LNCAP (cell line): ENCODE data around the gene FBXO31.

ENCODE experiments used
- TF ChIP-seq, protein P1 (sequence below): fragments of 450-650 bp; IDR thresholded peaks from 2 replicates; pipeline ENCODE4 v1.5.1; 2017; ENCODE audit warnings: mild to moderate bottlenecking

FBXO31 gene

DNA sequence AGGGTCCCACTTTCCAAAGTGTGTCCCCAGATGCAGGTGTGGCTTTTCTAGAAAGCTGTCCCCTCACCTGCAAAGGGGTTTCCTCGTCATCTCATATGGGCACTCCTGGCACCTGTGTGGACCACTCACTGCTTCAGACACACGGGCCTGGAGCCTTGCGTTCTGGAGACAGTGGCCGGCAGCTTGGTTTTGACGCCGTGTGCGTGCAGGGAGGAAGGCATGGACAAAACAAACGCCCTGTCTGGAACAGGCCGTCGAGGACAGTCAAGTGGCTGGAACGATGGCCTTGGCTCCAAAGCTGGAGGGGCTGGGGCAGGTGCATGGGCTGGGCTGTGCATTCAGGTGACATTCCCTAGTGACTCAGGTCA, 53.3 kb downstream of the FBXO31 start:
- TF ChIP-seq, protein P1, sequence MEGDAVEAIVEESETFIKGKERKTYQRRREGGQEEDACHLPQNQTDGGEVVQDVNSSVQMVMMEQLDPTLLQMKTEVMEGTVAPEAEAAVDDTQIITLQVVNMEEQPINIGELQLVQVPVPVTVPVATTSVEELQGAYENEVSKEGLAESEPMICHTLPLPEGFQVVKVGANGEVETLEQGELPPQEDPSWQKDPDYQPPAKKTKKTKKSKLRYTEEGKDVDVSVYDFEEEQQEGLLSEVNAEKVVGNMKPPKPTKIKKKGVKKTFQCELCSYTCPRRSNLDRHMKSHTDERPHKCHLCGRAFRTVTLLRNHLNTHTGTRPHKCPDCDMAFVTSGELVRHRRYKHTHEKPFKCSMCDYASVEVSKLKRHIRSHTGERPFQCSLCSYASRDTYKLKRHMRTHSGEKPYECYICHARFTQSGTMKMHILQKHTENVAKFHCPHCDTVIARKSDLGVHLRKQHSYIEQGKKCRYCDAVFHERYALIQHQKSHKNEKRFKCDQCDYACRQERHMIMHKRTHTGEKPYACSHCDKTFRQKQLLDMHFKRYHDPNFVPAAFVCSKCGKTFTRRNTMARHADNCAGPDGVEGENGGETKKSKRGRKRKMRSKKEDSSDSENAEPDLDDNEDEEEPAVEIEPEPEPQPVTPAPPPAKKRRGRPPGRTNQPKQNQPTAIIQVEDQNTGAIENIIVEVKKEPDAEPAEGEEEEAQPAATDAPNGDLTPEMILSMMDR: no peak

DNA sequence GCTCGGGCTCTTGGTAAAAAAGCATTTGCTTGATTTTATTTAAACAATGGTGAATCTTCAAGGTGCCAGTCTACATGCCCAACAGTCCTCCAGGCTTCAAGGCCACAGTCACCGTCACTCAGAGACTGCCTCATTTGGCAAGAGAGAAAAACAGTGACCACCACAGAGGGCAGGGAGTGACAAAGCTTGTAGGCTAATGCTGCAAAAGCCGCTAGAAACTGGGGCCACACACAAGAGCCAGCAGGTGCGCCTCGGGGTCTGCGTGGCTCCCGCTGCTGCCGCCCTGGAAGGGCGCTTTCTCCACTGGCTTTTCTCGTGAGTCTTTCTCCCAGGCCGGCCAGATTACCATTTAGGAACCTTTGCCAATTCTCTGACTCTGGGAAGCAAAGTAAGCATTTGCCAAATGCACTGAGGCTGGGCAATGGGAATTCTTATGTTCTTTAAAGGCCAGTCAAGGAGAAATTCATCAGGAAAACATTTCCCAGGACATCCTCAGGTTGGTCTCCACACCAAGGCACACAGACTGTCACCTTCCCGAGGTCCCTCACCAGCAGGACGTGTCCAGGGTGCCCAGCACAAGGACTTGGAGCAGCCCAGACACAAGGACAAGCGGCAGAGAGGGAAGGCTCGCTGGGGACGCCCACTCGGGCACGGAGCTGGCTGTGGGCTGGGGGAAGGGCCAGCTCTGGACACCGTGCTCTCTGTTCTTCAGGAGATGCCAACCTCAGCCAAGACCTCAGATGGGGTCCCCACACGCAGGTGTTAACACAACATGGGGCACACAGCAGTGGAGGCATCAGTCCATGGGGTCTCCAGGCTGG, 53.9 kb downstream of the FBXO31 start:
- TF ChIP-seq, protein P1: no peak

DNA sequence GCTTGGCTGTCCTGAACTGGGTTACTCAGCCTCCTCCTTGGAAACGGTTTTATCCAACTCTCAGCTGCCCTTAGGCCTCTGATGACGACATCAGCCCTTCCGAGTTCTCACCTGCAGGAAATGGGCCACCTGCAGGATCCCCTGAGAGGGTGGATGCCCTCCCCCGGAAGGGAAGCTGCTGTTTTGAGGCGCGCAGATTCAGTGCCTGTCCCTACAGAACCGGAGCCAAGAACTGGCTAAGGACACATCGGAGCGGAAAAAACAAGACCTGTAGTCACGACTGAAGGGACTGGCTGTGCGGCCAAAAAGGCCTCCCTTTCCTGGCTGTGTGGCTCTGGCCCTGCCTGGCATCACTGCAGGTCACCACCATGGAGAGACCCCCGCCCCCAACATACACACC, 54.7 kb downstream of the FBXO31 start:
- TF ChIP-seq, protein P1: no peak

DNA sequence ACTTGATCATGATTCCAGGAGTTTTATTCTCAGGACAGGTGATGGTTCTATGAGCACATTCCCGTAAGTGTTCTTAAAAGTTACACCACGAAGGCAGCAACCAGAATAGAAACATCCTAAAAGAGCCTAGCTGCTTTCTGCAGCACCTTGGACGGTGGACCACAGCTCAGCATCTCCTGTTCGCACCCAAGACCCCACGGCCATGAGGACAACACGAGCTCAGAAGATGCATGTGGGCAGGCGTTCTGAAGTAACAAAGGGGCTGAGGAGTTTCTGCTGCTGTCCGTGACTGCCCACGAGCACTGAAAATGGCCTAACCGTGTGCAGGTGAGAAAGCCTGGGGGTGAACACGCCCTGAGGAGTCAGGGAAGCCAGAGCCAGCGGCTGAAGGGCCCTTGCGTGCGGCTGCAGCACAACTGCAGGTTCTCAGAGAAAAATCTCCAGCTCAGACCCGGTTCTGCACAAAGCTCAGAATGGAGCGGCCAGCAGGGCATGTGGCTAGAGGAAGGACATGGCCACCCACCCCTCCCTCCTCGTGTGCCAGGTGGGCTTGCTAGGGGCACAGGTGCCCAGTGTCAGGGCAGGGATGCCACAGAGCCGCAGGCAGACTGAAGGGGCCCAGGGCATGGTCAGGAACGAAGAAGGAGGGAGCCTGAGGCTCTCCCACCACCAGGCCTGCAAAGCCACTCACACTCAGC, 55.6 kb downstream of the FBXO31 start:
- TF ChIP-seq, protein P1: no peak

DNA sequence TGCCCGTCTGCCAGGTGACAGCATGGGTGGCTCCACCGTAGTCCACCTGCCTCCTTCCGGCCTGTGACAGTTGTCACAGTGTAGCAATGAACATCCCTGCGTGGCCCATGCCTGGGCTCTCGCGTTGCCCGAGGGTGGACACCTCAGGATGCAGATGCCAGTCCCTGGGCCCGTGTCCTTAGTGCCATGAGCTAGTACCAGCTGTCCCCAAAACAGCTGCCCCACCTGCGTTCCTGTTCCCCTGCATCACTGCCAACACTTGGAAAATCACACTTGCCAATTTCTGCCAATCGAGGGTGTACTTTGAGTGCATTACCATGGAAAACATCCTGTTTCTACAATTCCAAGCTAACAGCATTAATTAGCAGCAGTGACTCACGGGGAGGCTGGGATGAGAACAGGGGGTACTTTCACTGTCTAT, 57.4 kb downstream of the FBXO31 start:
- TF ChIP-seq, protein P1: no peak

DNA sequence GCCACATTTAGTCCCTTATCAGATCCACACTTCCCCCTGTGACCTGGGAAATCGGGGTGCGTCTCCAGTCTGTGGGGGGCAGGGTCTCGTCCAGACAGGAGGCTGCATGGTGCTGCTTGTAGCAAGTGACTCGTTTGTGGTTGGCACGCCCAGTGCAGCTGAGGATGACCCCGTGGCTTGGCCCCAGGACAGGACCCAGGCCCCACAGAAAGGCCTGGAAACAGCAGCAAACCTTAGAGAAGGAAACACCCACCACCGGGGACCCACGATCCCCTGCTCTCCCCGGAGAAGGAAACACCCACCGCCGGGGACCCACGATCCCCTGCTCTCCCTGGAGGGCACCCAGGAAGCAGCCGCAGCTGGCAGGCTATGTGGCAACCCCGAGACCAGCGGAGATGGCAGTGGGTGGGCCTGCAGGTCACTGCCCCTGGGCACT, 58.1 kb downstream of the FBXO31 start:
- TF ChIP-seq, protein P1: no peak

DNA sequence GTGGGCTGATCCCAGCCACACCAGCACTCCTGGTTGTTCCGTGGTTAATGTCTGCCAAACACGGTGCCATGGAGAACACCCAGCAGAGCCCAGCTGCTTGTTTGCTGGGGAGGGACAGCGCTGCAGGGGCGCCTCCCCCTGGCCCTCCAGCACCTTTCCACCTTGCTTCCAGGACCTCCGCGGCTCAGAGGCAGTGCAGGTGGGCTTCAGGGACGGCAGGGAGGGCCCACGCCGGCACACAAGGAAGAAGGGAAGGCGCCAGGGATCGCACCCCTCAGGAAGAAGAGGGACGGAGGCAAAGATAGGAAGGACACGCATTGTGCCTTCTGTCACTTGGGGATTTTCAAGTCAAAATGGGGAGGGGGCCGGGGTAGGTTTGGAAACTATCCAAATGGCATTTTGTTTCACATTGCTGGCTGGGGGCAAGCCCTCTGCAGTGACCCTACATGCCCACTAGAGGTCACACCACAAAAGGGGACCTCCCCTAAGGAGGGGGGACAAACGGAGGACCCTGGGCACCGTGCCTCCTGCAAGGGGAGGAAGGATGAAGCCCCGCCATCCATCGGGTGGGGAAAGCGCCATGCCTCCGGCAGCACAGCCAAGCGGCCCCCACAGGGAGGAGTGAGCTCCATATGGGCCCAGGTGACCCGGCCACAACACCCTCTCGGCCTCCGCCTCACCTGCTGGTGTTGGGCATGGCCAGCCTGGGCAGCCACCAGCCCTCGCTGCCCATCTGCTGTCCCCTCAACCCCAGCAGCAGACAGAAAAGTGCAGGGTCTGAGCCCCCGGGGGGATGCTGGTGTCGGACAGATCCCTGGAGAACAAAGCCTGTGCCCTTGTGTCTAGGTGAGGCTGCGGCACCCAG, 58.9 kb downstream of the FBXO31 start:
- TF ChIP-seq, protein P1: peak; percentile 91
